Osteoblast (primary cell): ENCODE results near the gene SEZ6. TPM values are rescaled to one million over a fixed set of nuclear protein-coding genes. Genes with fewer than 3 reads are reported as not detected.
A peak's percentile ranks its signal among the peaks of the same experiment; 100 is the strongest.

Source experiments
- DNase-seq: peaks from one replicate; pipeline ENCODE4 v3.0.0; 2011; ENCODE audit warnings: low spot score, mixed read lengths; ENCODE audit not compliant: insufficient read length; ENCODE audit errors: missing footprints
- H2AFZ ChIP-seq: 2 replicates; pipeline ENCODE4 v1.6.0; 2011; ENCODE audit warnings: mild to moderate bottlenecking, low read length
- H3K27ac ChIP-seq: 2 replicates; pipeline ENCODE4 v1.5.1; 2011; ENCODE audit warnings: mild to moderate bottlenecking, low read depth, low read length, moderate library complexity
- H3K27me3 ChIP-seq: 2 replicates; pipeline ENCODE4 v1.6.0; 2012; ENCODE audit warnings: mild to moderate bottlenecking, control low read depth, inconsistent platforms, low read length, moderate library complexity; ENCODE audit not compliant: insufficient read depth
- H3K36me3 ChIP-seq: 2 replicates; pipeline ENCODE4 v1.5.1; 2011; ENCODE audit warnings: mild to moderate bottlenecking, low read length, control low read depth, moderate library complexity; ENCODE audit not compliant: insufficient read depth
- H3K4me1 ChIP-seq: 2 replicates; pipeline ENCODE4 v1.5.1; 2011; ENCODE audit warnings: mild to moderate bottlenecking, low read length, control low read depth, moderate library complexity; ENCODE audit not compliant: insufficient read depth
- H3K4me2 ChIP-seq: 2 replicates; pipeline ENCODE4 v1.6.0; 2011; ENCODE audit warnings: mild to moderate bottlenecking, low read length; ENCODE audit not compliant: insufficient read depth
- H3K4me3 ChIP-seq: fragments of 200-600 bp; sonication (generic); 3 replicates; pipeline ENCODE4 v1.5.1; 2012; ENCODE audit warnings: mild to moderate bottlenecking, low read length, inconsistent platforms; ENCODE audit not compliant: insufficient read depth
- H3K79me2 ChIP-seq: 2 replicates; pipeline ENCODE4 v1.6.0; 2012; ENCODE audit warnings: mild to moderate bottlenecking, low read length, control low read depth, inconsistent platforms; ENCODE audit not compliant: insufficient read depth
- H3K9me3 ChIP-seq: 2 replicates; pipeline ENCODE4 v1.5.1; 2011; ENCODE audit warnings: low read depth, low read length, control low read depth
- H4K20me1 ChIP-seq: 2 replicates; pipeline ENCODE4 v1.6.0; 2012; ENCODE audit warnings: mild to moderate bottlenecking, low read length, control low read depth; ENCODE audit not compliant: insufficient read depth
- total RNA-seq: library from RNA; depleted of rRNA; stranded (reverse); fragments of >200 nt; gene quantifications from 2 replicates; pipeline ENCODE4 v1.2.3, GENCODE V29; 2012
- TF ChIP-seq, protein P1 (sequence below): IDR thresholded peaks from 2 replicates; pipeline ENCODE4 v1.5.1; 2011; ENCODE audit warnings: mild to moderate bottlenecking, low read depth, low read length, moderate library complexity; ENCODE audit errors: extremely low read depth

SEZ6 gene
- total RNA-seq, 1 donor = not detected

DNA sequence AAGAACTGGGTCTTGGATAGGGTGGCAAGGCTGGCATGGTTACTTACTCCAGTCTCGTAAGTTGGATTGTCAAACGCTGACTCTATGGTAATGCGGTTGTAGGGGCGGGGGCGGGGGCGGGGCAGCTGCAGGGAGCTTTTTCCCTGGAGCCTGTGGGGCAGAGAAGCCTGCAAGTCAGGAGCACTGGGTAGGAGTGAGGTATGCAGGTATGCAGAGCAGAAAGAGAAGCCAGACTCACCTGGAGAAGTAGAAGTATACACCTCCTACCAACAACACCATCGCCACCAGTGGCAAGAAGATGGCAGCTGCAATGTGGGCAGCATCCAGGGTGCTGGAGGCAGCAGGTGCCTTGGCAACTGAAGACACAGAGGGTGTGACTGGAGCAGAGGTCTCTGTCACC is 49.7 kb downstream of the SEZ6 start:
- TF ChIP-seq, protein P1, sequence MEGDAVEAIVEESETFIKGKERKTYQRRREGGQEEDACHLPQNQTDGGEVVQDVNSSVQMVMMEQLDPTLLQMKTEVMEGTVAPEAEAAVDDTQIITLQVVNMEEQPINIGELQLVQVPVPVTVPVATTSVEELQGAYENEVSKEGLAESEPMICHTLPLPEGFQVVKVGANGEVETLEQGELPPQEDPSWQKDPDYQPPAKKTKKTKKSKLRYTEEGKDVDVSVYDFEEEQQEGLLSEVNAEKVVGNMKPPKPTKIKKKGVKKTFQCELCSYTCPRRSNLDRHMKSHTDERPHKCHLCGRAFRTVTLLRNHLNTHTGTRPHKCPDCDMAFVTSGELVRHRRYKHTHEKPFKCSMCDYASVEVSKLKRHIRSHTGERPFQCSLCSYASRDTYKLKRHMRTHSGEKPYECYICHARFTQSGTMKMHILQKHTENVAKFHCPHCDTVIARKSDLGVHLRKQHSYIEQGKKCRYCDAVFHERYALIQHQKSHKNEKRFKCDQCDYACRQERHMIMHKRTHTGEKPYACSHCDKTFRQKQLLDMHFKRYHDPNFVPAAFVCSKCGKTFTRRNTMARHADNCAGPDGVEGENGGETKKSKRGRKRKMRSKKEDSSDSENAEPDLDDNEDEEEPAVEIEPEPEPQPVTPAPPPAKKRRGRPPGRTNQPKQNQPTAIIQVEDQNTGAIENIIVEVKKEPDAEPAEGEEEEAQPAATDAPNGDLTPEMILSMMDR = no peak
- Histone ChIP-seq H3K4me2 (no peak overlapping the region), H2AFZ (no peak overlapping the region), H3K4me3 (no peak overlapping the region), H3K9me3 (no peaks in the 10 kb centered on the region), H3K4me1 (peaks cover 5% of the 10 kb centered on the region), H4K20me1 (no peaks in the 10 kb centered on the region), H3K79me2 (peaks cover under 1% of the 10 kb centered on the region), H3K27me3 (peaks cover 6% of the 10 kb centered on the region), H3K36me3 (no peaks in the 10 kb centered on the region), H3K27ac (no peak overlapping the region)
- peak; percentile 60 for DNase-seq

DNA sequence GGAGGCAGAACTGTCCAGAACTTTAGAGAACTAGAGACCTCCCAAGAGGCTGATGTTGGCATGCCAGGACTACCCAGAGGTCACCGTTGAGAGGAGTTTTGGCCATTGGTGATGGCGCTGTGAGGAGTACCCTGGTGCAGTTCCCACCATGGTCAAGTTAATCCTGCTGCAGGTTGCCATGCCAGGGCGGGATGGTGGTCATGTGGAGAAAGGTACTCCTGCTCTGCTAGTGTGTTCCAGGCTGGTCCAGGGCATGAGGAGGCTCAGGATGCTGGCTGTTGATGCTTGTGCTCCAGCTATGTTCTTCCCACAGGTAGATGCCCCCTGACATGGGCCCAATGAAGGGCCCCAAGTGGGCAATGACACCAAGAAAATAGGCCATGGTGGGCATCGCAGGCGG is 50.4 kb downstream of the SEZ6 start:
- no peak overlapping the region for H3K27ac ChIP-seq
- no peak overlapping the region for H3K4me2 ChIP-seq
- no peak overlapping the region for H3K4me3 ChIP-seq
- H2AFZ ChIP-seq = no peak overlapping the region
- no peak for DNase-seq
- H3K36me3 ChIP-seq = no peaks in the 10 kb centered on the region
- no peaks in the 10 kb centered on the region for H4K20me1 ChIP-seq
- peaks cover 5% of the 10 kb centered on the region for H3K4me1 ChIP-seq
- TF ChIP-seq, protein P1 = no peak
- no peaks in the 10 kb centered on the region for H3K27me3 ChIP-seq
- peaks cover 7% of the 10 kb centered on the region for H3K79me2 ChIP-seq
- no peaks in the 10 kb centered on the region for H3K9me3 ChIP-seq

DNA sequence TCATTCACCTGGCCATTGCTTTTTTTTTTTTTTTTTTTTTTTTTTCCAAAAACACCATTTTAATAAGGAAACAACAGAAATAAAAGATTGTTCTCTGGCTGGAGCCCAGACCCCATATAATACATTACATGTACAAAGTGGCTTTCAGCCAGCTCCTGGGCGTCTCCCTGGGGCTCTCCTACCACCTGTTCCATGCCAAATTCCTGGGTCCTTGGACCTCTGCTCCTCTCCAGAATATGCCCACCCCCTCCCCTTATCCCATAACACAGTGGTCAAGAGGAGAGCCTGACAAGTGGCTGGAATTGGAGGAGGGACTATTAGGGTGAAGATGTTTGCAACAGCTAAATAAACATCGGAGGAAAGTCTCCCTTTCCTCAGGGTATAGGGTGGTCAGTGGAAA is 50.9 kb downstream of the SEZ6 start:
- Histone ChIP-seq H3K27ac (no peak overlapping the region), H3K27me3 (no peaks in the 10 kb centered on the region), H3K79me2 (peaks cover 12% of the 10 kb centered on the region), H2AFZ (no peak overlapping the region), H3K4me3 (no peak overlapping the region), H3K4me1 (peaks cover 5% of the 10 kb centered on the region), H3K36me3 (no peaks in the 10 kb centered on the region), H3K9me3 (no peaks in the 10 kb centered on the region), H3K4me2 (no peak overlapping the region), H4K20me1 (no peaks in the 10 kb centered on the region)
- TF ChIP-seq, protein P1 = no peak
- no peak for DNase-seq

DNA sequence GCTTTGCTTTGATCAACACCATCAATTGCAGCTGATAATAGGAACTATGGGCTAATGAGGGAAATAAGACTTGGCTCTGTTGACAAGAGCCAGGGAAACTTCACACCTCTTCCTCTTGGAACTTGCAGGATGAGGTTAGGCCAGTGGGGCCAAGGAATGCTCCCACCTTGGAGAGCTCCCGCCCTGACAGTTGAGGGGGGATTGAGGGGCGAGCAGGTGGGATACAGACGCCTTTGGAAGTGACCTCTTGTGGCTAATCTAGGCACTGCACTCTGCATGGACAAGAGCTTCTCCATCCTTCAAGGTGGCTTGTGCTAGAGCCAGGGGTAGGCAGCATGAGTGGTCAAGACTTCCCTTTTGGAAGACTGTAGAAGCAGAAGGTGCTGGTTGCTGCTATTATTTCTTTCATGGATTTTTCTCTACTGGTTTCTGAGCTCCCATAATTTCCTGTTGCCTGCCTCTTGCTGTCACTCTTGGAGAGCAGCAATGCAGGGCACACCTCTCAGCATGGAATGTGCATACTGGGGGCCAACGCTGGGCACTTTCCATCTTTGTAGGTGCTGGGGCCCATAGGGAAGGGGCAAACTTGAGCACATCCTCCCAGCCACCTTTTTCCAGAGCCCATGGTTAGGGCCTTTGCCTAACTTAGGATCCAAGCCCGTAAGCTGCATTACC is 52.3 kb downstream of the SEZ6 start:
- Histone ChIP-seq H2AFZ (no peak overlapping the region), H3K4me2 (no peak overlapping the region), H3K36me3 (no peaks in the 10 kb centered on the region), H3K4me1 (peaks cover 7% of the 10 kb centered on the region), H3K4me3 (no peak overlapping the region), H3K9me3 (no peaks in the 10 kb centered on the region), H3K27me3 (no peaks in the 10 kb centered on the region), H3K79me2 (peaks cover 24% of the 10 kb centered on the region), H4K20me1 (no peaks in the 10 kb centered on the region), H3K27ac (no peak overlapping the region)
- DNase-seq = no peak
- TF ChIP-seq, protein P1 = peak; percentile 90
